K562 (cell line): ENCODE measurements around the gene RNF150. TPM values are rescaled to one million over a fixed set of nuclear protein-coding genes. Genes with fewer than 3 reads are reported as not detected.

ENCODE experiments used
- polyA plus RNA-seq, 8 experiments: library from polyadenylated mRNA; depleted of rRNA in 4 of 8; stranded (reverse) in 5 of 8; unstranded in 3 of 8; fragments of >200 nt; fragmentation: Nextera tagmentation in 2 of 8; fragmentation: Illumina TruSeq in 1 of 8; extraction: Ambion mirVana in 2 of 8; extraction: Trizol in 1 of 8; gene quantifications; 2 replicates each; pipeline versions ENCODE4 v1.2.1 to v1.2.3, GENCODE V29; 2011 to 2014; ENCODE audit warnings: inconsistent platforms in 1 of 8, missing spikeins in 1 of 8
- total RNA-seq, 7 experiments: library from RNA; depleted of rRNA in 6 of 7; stranded (reverse); fragments of >200 nt in 6 of 7; fragmentation: Illumina TruSeq in 2 of 7; extraction: Trizol in 2 of 7; gene quantifications; 2 replicates each; pipeline versions ENCODE4 v1.2.1 to v1.2.3, GENCODE V29; 2011 to 2021; ENCODE audit warnings: low replicate concordance in 1 of 7

The RNF150 gene
- total and polyA plus RNA-seq, 9 of the 15 experiments (the other 6 are each of a cell fraction or from before 2014, with no cell fraction given): 0.09 TPM; not detected in 8

Other genes starting within 250 kb of the RNF150 start
- gene ZNF330, start 87.4 kb upstream of the RNF150 start, total RNA-seq (2014; rRNA removed): 70.0 and 81.3 TPM in 2 replicates
- 103 and 111 TPM in 2 replicates for gene ZNF330, start 87.4 kb upstream of the RNF150 start, total RNA-seq (2014; rRNA removed; fragmentation: Illumina TruSeq; extraction: Trizol)
- gene ZNF330, start 87.4 kb upstream of the RNF150 start, total RNA-seq (2015; rRNA removed; fragmentation: Illumina TruSeq; extraction: Trizol): 99.2 and 109 TPM in 2 replicates
- gene ZNF330, start 87.4 kb upstream of the RNF150 start, total RNA-seq (2021): 78.0 and 84.0 TPM in 2 replicates
- 75.4 and 99.7 TPM in 2 replicates for gene ZNF330, start 87.4 kb upstream of the RNF150 start, polyA plus RNA-seq (2011; rRNA removed)
- 86.3 and 86.4 TPM in 2 replicates for gene ZNF330, start 87.4 kb upstream of the RNF150 start, polyA plus RNA-seq (2014; fragmentation: Illumina TruSeq; extraction: Trizol)
- gene ZNF330, start 87.4 kb upstream of the RNF150 start, polyA plus RNA-seq (2014; fragmentation: Nextera tagmentation; extraction: Ambion mirVana): 100 to 1,000 TPM in 1 of 2 experiments, 10 to 100 TPM in 1; 73.6 to 115 TPM
- 76.2 and 92.0 TPM in 2 replicates for gene ZNF330, start 87.4 kb upstream of the RNF150 start, polyA plus RNA-seq (2014; rRNA removed)